ENCODE measurements around the gene BRAF.
A peak's percentile ranks its signal among the peaks of the same experiment; 100 is the strongest.
"Not testable (repeated sequence)": the region's sequence is repeated elsewhere in the genome, so short reads cannot be mapped to it uniquely, and the experiment has no call there.

Gene BRAF

DNA sequence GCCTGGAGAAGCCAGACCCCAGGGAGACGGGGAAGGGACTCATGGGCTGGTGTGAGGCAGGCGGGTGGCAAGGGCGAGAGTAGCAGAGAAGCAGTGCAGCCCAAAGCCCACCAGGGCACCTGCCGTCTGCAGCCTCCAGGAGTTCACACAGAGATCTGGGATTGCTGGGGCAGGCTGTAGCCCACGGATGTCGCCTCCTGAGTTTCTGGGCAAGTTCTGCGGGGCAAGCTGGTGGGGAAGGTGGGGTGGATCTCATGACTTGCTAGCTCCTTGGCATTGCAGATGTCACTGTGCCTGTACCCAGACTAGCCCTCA, 246.0 kb downstream of the BRAF start:
- no peak overlapping the region for H2AFZ ChIP-seq (ENCODE audit: low read length)
- peaks cover 52% of the 10 kb centered on the region for H3K36me3 ChIP-seq (ENCODE audit: insufficient read depth, low read length)
- H3K9me2 ChIP-seq (ENCODE audit: low read depth, low read length): no peaks in the 10 kb centered on the region
- no peak overlapping the region for H3K9ac ChIP-seq (ENCODE audit: low read length)
- no peaks in the 10 kb centered on the region for H4K20me1 ChIP-seq (ENCODE audit: insufficient read depth, low read length)
- H3K4me3 ChIP-seq (ENCODE audit: low read depth, low read length, poor library complexity, severe bottlenecking): no peak overlapping the region
- H3K27ac ChIP-seq (ENCODE audit: low read depth, low read length, poor library complexity, severe bottlenecking): no peak overlapping the region
- H3F3A ChIP-seq (ENCODE audit: insufficient read depth, low read length): peaks cover 21% of the 10 kb centered on the region; the same call in 1 of the 2 replicates
- no peaks in the 10 kb centered on the region for H3K9me3 ChIP-seq (ENCODE audit: low read length)
- no peaks in the 10 kb centered on the region for H3K27me3 ChIP-seq (ENCODE audit: insufficient read depth, low read length)
- H3K4me2 ChIP-seq (ENCODE audit: low read length): no peak overlapping the region
- H3K4me1 ChIP-seq (ENCODE audit: insufficient read depth, low read length, severe bottlenecking): peaks cover 42% of the 10 kb centered on the region
- TF ChIP-seq CTCF (IDR thresholded peaks at IDR 0.05; ENCODE audit: low read length) (no peak), EZH2 (IDR thresholded peaks at IDR 0.05; ENCODE audit: borderline replicate concordance, low read length) (no peak)
- no peaks in the 10 kb centered on the region for H3K79me2 ChIP-seq (ENCODE audit: insufficient read depth, low read length)

- no peaks in the 10 kb centered on the region for H3K27me3 ChIP-seq (ENCODE audit: insufficient read depth, low read length)
- H2AFZ ChIP-seq (ENCODE audit: low read length): no peak overlapping the region
- no peaks in the 10 kb centered on the region for H3K79me2 ChIP-seq (ENCODE audit: insufficient read depth, low read length)
- H3K4me1 ChIP-seq (ENCODE audit: insufficient read depth, low read length, severe bottlenecking): peaks cover 47% of the 10 kb centered on the region
- H3K36me3 ChIP-seq (ENCODE audit: insufficient read depth, low read length): peaks cover 46% of the 10 kb centered on the region
- no peak overlapping the region for H3K9ac ChIP-seq (ENCODE audit: low read length)
- no peaks in the 10 kb centered on the region for H3K9me3 ChIP-seq (ENCODE audit: low read length)
- TF ChIP-seq EZH2 (IDR thresholded peaks at IDR 0.05; ENCODE audit: borderline replicate concordance, low read length): no peak
- TF ChIP-seq CTCF (IDR thresholded peaks at IDR 0.05; ENCODE audit: low read length): no peak
- H4K20me1 ChIP-seq (ENCODE audit: insufficient read depth, low read length): no peaks in the 10 kb centered on the region
- H3K27ac ChIP-seq (ENCODE audit: low read depth, low read length, poor library complexity, severe bottlenecking): no peak overlapping the region
- H3K9me2 ChIP-seq (ENCODE audit: low read depth, low read length): no peaks in the 10 kb centered on the region
- H3F3A ChIP-seq (ENCODE audit: insufficient read depth, low read length): peaks cover 23% of the 10 kb centered on the region; the same call in 1 of the 2 replicates
- H3K4me3 ChIP-seq (ENCODE audit: low read depth, low read length, poor library complexity, severe bottlenecking): no peak overlapping the region
- H3K4me2 ChIP-seq (ENCODE audit: low read length): no peak overlapping the region
Observed at GRCh38 chr7:140678081-140678815, 246.5 kb downstream of the BRAF start.

- Histone ChIP-seq H3K9me2 (ENCODE audit: low read depth, low read length) (no peaks in the 10 kb centered on the region), H3K79me2 (ENCODE audit: insufficient read depth, low read length) (no peaks in the 10 kb centered on the region), H3K27ac (ENCODE audit: low read depth, low read length, poor library complexity, severe bottlenecking) (no peak overlapping the region), H3K27me3 (ENCODE audit: insufficient read depth, low read length) (no peaks in the 10 kb centered on the region), H4K20me1 (ENCODE audit: insufficient read depth, low read length) (no peaks in the 10 kb centered on the region), H3F3A (ENCODE audit: insufficient read depth, low read length) (peaks cover 23% of the 10 kb centered on the region; the same call in 1 of the 2 replicates), H3K36me3 (ENCODE audit: insufficient read depth, low read length) (peaks cover 45% of the 10 kb centered on the region), H2AFZ (ENCODE audit: low read length) (no peak overlapping the region), H3K9ac (ENCODE audit: low read length) (no peak overlapping the region), H3K4me1 (ENCODE audit: insufficient read depth, low read length, severe bottlenecking) (peaks cover 48% of the 10 kb centered on the region), H3K4me2 (ENCODE audit: low read length) (peak overlapping the region; percentile 5; the same call in 1 of the 2 replicates), H3K9me3 (ENCODE audit: low read length) (no peaks in the 10 kb centered on the region), H3K4me3 (ENCODE audit: low read depth, low read length, poor library complexity, severe bottlenecking) (no peak overlapping the region)
- TF ChIP-seq EZH2 (IDR thresholded peaks at IDR 0.05; ENCODE audit: borderline replicate concordance, low read length): no peak
- TF ChIP-seq CTCF (IDR thresholded peaks at IDR 0.05; ENCODE audit: low read length): no peak
Observed at GRCh38 chr7:140677496-140677895, 247.2 kb downstream of the BRAF start.

GRCh38 chr7:140676956-140677355, 247.8 kb downstream of the BRAF start:
- peak overlapping the region; percentile 93 for H3K27ac ChIP-seq (ENCODE audit: low read depth, low read length, poor library complexity, severe bottlenecking)
- H3K79me2 ChIP-seq (ENCODE audit: insufficient read depth, low read length); H3K9me2 ChIP-seq (ENCODE audit: low read depth, low read length); H3K9me3 ChIP-seq (ENCODE audit: low read length); H2AFZ ChIP-seq (ENCODE audit: low read length); H3K27me3 ChIP-seq (ENCODE audit: insufficient read depth, low read length); H3K9ac ChIP-seq (ENCODE audit: low read length); H4K20me1 ChIP-seq (ENCODE audit: insufficient read depth, low read length): not testable (repeated sequence)
- peaks cover 53% of the 10 kb centered on the region for H3K4me1 ChIP-seq (ENCODE audit: insufficient read depth, low read length, severe bottlenecking)
- peaks cover 23% of the 10 kb centered on the region; the same call in 1 of the 2 replicates for H3F3A ChIP-seq (ENCODE audit: insufficient read depth, low read length)
- H3K4me2 ChIP-seq (ENCODE audit: low read length): peak overlapping the region; percentile 90
- peak overlapping the region; percentile 76 for H3K4me3 ChIP-seq (ENCODE audit: low read depth, low read length, poor library complexity, severe bottlenecking)
- H3K36me3 ChIP-seq (ENCODE audit: insufficient read depth, low read length): peaks cover 40% of the 10 kb centered on the region

All from OCI-LY1 (cell line).